Nucleus accumbens (tissue), 56 donors: ENCODE measurements around the gene PARP15.
"Not testable (repeated sequence)": the region's sequence is repeated elsewhere in the genome, so short reads cannot be mapped to it uniquely, and the experiment has no call there.

ENCODE experiments used
- DNase-seq, 56 donors: peaks; one replicate each; lab custom pipeline; 2025; lab: John Stamatoyannopoulos, UW

The PARP15 gene

DNA sequence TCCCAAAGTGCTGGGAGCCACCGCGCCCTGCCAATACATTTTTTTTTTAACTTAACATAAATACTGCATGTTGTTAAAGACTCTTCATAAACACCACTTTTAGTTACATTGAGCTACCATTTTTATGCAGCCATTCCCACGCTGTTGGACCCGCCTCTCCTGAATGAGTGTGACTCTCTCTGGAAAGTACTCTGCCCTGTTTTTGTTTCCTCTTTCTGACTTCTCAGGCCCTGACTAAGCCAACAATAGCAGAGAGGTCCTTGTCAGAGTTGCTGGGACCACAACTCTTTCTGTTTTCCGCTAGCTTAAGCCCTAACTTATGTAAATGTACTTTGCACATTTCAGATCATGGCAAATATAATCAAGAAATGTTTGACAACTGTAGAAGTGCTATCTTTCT is 35.2 kb downstream of the PARP15 start:
- DNase-seq, result no peak

DNA sequence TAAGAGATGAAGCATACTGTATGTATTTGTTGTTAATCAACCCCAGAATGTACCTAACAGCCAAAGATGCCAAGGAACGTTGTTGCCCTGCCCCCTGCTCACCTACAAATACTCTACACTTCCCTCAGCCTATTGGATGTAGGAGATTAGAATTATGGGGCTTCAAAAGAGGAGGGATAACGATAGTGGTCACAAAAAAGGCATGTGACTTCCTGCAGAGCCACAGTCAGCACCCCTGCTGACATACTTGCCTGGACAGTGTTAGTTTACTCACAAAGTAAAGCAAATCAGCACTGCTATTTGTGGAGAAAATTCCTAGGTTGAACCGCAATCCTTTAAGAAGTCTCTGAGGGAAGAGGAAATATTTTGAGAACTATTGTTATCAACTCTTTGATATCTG is 37.9 kb downstream of the PARP15 start:
- DNase-seq, result no peak

DNA sequence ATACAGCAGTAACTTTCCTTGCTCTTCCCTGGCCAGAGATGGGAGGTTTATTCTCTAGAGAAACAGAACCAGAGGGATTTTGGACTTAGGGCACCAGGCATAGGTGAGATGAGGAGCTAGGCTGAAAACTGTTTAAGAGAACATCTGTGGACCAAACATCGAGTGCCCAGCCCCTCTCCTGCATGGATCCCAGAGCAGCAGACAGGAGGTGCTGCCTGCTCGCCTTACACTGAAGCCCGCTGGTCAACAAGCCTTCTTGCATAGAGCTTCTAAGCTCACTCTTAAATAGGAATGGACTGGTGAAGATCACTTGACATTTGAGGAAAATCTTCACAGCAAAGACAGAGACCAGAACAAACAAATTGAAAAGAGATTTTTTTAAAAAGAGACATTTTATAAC is 41.2 kb downstream of the PARP15 start:
- no peak for DNase-seq

DNA sequence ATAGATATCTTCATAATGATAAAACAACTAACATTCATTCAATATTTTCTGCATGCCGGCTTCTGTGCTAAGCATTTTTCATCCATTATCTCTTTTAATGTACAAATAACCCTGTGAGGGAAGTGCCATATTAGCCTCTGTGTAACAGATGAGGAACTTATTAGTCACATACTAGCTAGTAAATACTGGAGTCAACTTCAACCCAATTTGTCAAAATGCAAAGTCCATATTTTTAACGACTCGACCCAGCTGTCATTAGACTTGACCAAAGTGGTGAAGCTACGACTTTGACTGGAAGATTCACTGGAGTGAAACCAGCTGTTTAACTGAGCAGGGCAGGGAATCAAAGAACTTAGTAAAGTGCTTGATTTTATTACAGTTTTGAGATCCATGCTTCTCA is 41.6 kb downstream of the PARP15 start:
- DNase-seq, result no peak

DNA sequence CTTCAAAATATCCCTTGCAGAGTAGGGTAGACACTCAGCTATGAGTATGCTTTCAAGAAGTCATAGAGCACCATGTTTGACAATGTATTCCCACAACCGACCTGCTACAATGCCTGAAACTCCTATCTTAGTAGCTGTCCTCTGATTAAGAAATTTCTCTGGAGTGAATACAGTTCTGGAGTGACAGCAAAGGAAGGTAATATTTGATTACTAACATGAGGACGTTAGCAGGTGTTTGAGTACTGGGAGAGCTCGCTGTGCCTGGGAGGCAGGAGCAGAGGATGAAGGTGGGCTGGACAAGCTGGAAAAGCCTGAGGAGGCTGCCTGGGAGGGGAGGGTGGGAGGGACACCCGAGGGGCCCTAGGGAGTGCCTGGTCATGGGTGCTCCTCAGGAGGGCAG is 42.9 kb downstream of the PARP15 start:
- no peak for DNase-seq

DNA sequence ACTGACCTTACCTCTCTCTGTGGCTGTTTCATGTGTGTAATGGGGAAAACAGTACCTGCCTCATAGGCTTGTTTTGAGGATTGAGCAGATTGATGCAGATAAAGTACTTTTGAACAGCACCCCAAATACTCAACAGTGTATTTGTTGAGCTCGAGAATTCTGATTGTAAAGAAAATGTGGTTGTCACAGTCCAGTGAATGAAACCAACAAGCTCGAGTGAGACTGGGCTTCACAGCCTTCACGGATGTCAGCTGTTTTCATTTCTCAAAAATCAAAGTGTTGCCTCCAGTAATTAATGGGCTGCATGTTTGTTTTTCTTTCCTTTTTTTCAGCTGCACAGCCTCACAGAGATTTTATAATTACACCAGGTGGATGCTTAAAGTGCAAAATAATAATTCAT is 43.7 kb downstream of the PARP15 start:
- DNase-seq, result no peak

DNA sequence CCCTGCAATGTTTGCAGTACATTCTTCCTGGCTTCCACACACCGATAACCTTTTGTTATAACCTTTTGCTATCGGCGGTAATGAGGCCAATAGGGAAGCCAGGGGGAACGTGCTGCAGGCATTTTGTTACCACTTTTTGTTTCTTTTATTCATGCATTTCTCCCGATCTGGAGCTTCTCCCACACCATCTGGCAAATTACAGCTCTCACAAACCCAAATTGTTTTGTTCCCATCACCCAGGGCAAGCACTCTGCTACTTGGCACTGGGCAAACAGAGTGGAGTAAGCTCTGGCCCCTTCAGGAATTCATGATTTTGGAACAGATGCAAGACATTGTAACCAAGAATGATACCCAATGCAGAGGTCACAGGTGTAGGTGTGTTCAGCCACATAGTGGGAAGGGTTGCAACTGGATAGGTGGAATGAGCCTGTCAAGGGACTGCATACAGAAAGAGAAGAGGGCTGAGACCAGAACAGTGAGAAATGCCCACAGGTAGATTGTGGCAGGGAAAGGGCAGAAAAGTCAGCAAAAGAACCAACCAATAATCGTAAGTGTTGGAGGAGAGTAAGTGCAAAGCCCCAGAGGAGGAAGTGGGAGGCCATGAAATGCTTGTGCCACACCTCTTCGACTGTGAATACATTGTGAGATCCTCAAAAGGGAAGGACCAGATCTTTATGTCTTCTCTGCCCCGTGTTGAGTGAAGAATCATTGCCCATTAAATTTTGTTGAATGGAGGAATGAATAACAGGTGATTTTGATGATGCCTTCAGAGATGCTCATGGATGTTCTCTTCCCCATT is 45.8 kb downstream of the PARP15 start:
- no peak for DNase-seq

DNA sequence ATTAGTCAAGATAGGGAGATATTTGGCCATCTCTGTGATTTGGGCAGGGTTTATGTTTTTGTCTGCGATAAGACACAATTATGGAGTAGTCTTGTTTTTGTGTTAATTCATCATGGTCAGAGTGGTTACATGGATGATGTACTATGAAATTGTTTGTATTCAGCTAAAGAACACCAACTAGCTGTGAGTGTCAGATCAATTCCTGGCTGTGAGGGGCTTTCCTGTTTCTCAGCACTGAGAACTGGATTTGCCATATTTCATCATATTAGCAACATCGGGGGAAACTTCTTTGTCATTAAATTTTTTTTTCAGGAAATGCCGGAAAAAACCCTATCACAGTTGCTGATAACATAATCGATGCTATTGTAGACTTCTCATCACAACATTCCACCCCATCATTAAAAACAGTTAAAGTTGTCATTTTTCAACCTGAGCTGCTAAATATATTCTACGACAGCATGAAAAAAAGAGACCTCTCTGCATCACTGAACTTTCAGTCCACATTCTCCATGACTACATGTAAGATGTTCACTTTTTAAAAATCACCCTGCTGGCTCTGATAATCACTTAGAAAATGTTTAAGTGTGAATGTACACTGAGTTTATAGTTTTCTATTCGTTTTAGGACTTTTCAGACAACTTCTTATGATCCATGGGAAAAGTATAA is 49.2 kb downstream of the PARP15 start:
- DNase-seq, result no peak

DNA sequence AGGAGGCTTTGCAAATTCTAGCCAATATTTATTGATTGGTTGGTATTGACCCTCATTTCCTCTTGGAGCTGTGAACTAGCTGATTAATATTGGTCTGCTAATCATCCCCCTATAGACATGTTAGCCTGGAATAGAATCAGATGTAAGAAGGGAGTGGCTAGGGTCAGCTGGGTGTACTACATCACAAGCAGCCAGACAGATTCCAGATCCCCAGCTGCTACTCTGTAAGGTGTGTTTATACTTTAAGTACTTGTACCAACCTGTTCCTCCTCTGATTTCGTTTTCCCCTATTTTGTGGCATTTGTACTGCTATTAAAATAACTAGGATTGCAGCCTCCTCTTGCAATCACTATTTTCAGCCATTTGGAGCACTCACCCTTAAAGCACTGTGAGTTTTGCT is 49.9 kb downstream of the PARP15 start:
- no peak for DNase-seq

DNA sequence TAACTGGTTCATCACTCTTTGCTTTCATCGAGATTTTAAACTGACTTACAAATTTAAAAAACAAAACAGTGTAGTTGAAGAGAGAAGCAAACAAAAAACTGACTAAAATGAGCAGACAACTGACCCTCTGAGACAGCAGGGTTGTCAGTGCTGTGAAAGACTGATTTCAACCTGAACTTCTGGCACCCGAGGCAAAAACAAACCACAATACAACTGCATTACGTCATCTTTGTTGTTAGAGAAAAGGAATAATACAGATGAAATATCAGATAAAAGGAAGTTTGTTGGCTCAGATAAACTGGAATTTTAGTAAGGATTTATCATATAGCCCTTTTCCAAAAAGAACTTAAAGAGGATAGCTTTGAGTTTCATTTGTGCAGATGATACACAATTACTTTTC is 51.1 kb downstream of the PARP15 start:
- DNase-seq, result no peak

DNA sequence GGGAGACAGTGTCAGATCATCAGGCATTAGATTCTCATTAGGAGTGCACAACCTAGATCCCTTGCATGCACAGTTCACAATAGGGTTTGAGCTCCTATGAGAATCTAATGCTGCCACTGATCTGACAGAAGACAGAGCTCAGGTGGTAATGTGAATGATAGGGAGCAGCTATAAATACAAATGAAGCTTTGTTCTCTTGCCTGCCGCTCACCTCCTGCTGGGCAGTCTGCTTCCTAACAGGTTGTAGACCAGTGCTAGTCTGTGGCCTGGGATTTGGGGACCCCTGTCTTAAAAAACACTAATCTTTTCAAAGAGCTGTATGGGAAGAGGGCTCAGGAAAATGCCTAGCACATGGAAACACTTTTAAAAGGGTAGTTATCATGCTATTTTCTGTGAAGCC is 52.3 kb downstream of the PARP15 start:
- no peak for DNase-seq

DNA sequence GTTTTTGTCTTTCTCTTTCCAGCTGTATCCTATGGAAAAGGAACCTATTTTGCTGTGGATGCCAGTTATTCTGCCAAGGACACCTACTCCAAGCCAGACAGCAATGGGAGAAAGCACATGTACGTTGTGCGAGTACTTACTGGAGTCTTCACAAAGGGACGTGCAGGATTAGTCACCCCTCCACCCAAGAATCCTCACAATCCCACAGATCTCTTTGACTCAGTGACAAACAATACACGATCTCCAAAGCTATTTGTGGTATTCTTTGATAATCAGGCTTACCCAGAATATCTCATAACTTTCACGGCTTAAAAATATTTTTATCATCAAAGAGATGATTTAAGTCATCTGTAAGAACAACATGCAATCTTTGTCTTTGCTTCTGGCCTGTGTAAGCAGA is 58.3 kb downstream of the PARP15 start:
- DNase-seq, result peak in 1 of 56 donors; percentile 2

DNA sequence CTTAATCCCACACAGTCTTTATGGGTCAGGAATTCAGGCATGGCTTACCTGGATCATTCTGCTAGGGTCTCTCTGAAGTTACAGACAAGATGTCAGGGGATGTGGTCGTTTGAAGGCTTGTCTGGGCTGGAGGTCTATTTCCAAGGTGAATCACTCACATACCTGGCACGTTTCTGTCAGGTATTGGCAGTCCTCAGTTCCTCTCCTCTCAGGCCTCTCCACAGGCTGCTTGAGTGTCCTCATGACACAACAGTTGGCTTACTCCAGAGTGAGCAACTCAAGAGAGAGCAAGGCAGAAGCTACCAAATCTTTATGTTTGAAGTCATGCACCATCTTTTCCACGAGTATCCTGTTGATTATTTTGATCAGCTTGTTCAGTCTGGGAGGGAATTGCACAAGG is 59.2 kb downstream of the PARP15 start:
- no peak for DNase-seq

DNA sequence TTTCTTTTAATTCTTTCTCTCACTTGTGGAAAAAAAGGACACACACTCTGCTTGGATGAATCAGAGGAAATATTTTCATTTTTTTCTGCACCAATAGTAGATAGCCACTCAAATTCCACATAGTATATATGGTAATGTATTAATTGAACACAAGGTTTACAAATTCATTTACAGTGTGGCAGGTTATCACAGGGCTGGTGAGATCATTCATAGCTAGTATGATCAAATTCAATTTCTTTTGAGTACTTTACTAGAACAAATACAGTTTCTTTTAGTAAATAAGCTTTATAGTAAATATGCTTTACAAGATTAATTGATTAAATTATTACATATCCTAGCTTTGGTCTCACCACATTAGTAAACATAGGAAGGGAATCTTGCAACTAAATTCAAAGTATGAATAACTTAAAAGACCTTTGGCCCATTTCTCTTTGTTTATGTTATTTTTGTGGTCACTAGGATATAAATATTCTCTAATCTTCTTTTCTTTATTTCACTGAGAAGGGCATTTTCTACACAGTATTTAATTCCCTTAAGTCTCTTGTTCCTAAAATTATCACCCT is 63.1 kb downstream of the PARP15 start:
- no peak for DNase-seq

DNA sequence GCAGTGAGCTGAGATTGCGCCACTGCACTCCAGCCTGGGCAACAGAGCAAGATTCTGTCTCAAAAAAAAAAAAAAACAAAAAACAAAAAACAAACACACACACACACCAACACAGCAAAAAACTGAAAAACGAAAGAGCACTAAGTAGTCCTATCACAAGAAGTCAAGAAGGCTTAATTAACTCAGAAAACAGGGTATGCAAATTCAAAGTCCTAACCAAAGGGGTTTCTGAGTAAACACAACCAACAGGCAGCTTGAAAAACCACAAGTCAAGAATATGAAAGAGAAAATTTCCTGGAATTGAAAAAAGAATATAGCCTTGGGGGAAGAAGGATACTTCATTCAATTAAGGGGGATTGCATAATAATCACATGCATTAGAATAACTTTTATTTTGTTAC is 65.5 kb downstream of the PARP15 start:
- no peak for DNase-seq

DNA sequence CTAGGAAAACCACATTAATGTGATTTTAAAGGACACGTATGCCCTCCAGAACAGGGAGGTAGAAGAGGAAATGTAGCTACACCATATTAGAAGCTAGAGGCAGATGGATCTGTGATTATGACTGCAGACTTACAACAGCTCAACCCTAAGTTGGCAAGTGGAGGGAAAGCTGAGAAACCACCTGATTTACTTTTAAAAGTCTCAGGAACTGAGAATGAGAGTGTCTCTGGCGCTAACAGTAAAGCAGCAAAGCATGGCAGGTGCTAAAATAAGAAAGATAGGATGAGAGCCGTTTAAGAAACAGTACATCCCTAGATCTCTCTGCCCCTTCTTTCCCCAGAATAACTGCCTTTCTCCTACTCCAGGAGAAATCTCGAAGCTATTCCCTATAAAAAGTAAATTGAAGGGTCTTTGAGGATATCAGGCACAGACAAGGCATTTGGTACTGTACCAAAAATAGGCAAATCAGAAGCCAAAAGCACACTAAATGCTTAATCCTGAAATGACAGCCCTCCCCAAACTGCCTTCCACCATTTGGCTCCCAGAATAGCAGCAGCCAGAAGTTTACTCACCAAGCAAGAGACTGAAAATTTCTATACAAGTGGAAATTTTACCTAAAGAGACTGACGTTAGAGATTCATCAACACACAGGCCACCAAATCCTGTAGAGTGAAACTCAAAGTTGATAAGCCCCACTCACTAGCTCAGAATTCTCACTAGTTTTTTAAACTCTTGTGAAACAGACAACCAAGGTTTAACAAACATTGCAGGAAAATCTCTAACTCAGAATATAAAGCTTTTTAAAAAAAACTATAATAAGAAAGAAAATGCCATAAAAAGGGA is 68.9 kb downstream of the PARP15 start:
- no peak for DNase-seq

DNA sequence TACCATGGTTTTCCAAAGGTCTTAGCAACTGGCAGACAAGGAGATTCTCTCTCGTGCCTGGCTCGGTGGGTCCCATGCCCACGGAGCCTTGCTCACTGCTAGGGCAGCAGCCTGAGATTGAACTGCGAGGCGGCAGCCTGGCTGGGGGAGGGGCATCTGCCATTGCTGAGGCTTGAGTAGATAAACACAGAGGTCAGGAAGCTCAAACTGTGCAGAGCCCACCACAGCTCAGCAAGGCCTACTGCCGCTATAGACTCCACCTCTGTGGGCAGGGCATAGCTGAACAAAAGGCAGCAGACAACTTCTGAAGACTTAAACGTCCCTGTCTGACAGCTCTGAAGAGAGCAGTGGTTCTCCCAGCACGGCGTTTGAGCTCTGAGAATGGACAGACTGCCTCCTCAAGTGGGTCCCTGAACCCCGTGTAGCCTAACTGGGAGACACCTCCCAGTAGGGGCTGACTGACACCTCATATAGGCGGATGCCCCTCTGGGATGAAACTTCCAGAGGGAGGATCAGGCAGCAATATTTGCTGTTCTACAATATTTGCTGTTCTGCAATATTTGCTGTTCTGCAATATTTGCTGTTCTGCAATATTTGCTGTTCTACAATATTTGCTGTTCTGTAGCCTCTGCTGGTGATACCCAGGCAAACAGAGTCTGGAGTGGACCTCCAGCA is 73.9 kb downstream of the PARP15 start:
- DNase-seq, result not testable (repeated sequence)

DNA sequence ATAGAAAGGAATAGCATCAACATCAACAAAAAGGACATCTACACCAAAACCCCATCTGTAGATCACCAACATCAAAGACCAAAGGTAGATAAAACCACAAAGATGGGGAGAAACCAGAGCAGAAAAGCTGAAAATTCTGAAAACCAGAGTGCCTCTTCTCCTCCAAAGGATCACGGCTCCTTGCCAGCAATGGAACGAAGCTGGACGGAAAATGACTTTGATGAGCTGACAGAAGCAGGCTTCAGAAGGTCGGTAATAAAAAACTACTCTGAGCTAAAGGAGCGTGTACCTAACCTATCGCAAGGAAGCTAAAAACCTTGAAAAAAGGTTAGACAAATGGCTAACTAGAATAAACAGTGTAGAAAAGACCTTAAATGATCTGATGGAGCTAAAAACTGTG is 74.5 kb downstream of the PARP15 start:
- DNase-seq, result not testable (repeated sequence)

DNA sequence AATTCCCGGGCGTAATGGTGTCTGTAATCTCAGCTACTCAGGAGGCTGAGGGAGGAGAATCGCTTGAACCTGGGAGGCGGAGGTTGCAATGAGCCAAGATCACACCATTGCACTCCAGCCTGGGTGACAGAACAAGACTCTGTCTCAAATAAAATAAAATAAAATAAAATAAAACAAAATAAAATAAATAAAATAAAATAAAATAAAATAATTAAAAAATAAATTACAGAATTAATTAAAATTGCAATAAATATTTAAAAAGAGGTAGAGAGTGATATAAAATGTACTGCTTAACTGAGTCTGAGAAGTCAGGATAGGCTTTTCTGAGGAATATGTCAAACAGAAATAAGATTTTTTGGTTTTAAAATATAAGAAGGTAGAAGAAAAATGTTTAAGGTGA is 80.9 kb downstream of the PARP15 start:
- not testable (repeated sequence) for DNase-seq

DNA sequence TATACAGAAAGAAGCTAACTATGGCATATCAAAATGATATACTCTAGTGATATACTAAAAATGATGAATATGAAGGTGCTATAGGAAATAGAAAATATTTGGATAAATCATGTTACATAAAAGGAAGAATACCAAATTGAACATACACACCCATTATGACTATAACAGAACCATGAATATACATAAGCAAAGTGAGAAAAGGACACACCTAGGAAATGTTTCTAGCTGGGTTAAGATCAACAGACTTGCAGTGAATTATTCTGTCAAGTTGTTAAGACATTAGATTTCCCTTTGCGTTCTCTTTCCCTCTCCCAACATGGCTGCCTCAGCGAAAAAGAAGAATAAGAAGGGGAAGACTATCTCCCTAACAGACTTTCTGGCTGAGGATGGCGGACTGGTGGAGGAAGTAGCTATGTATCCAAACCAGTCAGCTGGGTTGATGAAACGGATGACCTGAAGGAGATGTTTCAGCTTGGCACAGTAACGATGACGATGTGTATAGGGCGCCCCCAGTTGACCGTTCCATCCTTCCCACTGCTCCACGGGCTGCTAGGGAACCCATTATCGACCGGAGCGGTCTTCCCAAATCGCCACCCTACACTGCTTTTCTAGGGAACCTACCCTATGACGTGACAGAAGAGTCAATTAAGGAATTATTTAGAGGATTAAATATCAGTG is 83.0 kb downstream of the PARP15 start:
- DNase-seq, result no peak
